Lower leg skin (tissue), 3 donors: Measurements from ENCODE around the gene HK1.

Experiments
- CTCF ChIP-seq, 3 donors: fragments of 450-650 bp; IDR thresholded peaks; one replicate each; pipeline ENCODE4 v1.5.1; 2016; ENCODE audit warnings: antibody characterized with exemption in 3 of 3, mild to moderate bottlenecking in 3 of 3, moderate library complexity in 2 of 3
- POLR2A ChIP-seq, 2 donors: fragments of 450-650 bp; IDR thresholded peaks; one replicate each; pipeline ENCODE4 v1.6.1; 2016 to 2017; ENCODE audit warnings: antibody characterized with exemption in 2 of 2, mild to moderate bottlenecking in 1 of 2, moderate library complexity in 1 of 2

- no peak for TF ChIP-seq CTCF (IDR thresholded peaks at IDR 0.05)
- TF ChIP-seq POLR2A (IDR thresholded peaks at IDR 0.05), result no peak
These were observed 36.8 kb downstream of the HK1 start for GRCh38 chr10:69315100-69315542.
